CD4-positive, alpha-beta memory T cell (primary cell): ENCODE measurements around the gene MGAT4A. TPM values are rescaled to one million over a fixed set of nuclear protein-coding genes. Genes with fewer than 3 reads are reported as not detected.

Source experiments
- CTCF ChIA-PET: fragments of 350-600 bp; sonication (Branson Sonifier 250); formaldehyde crosslinking; loops from one replicate; lab custom pipeline; 2021; ENCODE audit warnings: inconsistent platforms; ENCODE audit not compliant: partially characterized antibody; lab: Charles Lee
- POLR2A ChIA-PET: fragments of 350-600 bp; sonication (Branson Sonifier 250); formaldehyde crosslinking; loops from one replicate; lab custom pipeline; 2021; ENCODE audit not compliant: partially characterized antibody; lab: Charles Lee
- DNase-seq, 5 donors: peaks; one replicate each; pipeline versions ENCODE4 v3.0.0 to v3.0.0-alpha.2; 2020 to 2022; ENCODE audit warnings: mixed read lengths in 1 of 5
- H3K27ac ChIP-seq: one replicate; pipeline ENCODE4 v1.7.0; 2013; ENCODE audit warnings: low read depth, low read length
- H3K27me3 ChIP-seq: 2 replicates; pipeline ENCODE4 v1.7.0; 2013; ENCODE audit warnings: mild to moderate bottlenecking, low read length, moderate library complexity; ENCODE audit not compliant: insufficient read depth
- H3K36me3 ChIP-seq: 2 replicates; pipeline ENCODE4 v1.7.0; 2013; ENCODE audit warnings: mild to moderate bottlenecking, low read length, moderate library complexity; ENCODE audit not compliant: insufficient read depth
- H3K4me1 ChIP-seq: 2 replicates; pipeline ENCODE4 v1.7.0; 2013; ENCODE audit warnings: mild to moderate bottlenecking, low read length, moderate library complexity; ENCODE audit not compliant: insufficient read depth
- H3K4me3 ChIP-seq, 2 donors: one replicate each; pipeline ENCODE4 v1.7.0; 2013; ENCODE audit warnings: low read length in 2 of 2, mild to moderate bottlenecking in 1 of 2
- H3K9me3 ChIP-seq, 2 donors: one replicate each; pipeline ENCODE4 v1.7.0; 2013; ENCODE audit warnings: low read length in 2 of 2, control low read depth in 1 of 2; ENCODE audit not compliant: control insufficient read depth in 1 of 2
- H3K27ac Mint-ChIP-seq, 7 donors: one replicate each; pipeline ENCODE4 v1.8.0; 2020 to 2021; ENCODE audit warnings: mixed read lengths in 7 of 7, mild to moderate bottlenecking in 6 of 7, inconsistent platforms in 3 of 7, moderate library complexity in 3 of 7
- H3K27me3 Mint-ChIP-seq, 2 donors: one replicate each; pipeline ENCODE4 v1.8.0; 2020 to 2021; ENCODE audit warnings: mixed read lengths in 2 of 2
- H3K36me3 Mint-ChIP-seq, 2 donors: one replicate each; pipeline ENCODE4 v1.8.0; 2020 to 2021; ENCODE audit warnings: mixed read lengths in 2 of 2, inconsistent platforms in 1 of 2, mild to moderate bottlenecking in 1 of 2
- H3K4me1 Mint-ChIP-seq, 4 donors: one replicate each; pipeline ENCODE4 v1.8.0; 2020 to 2021; ENCODE audit warnings: mixed read lengths in 4 of 4, mild to moderate bottlenecking in 1 of 4
- H3K4me3 Mint-ChIP-seq, 8 donors: one replicate each; pipeline ENCODE4 v1.8.0; 2020 to 2021; ENCODE audit warnings: mixed read lengths in 8 of 8, mild to moderate bottlenecking in 7 of 8, moderate library complexity in 6 of 8, inconsistent platforms in 3 of 8
- H3K9me3 Mint-ChIP-seq, 8 donors: one replicate each; pipeline ENCODE4 v1.8.0; 2020 to 2021; ENCODE audit warnings: mixed read lengths in 8 of 8, mild to moderate bottlenecking in 5 of 8, inconsistent platforms in 3 of 8, moderate library complexity in 1 of 8
- intact Hi-C: fragments of 100-400 bp; cut with micrococcal nuclease; formaldehyde crosslinking; loops from one replicate; pipeline ENCODE4 v1.15.1; 2023
- polyA plus RNA-seq, 2 donors: library from polyadenylated mRNA; unstranded; fragments of 300-500 nt; fragmentation: Illumina TruSeq; gene quantifications; one replicate each; pipeline ENCODE4 v1.2.3, GENCODE V29; 2021
- total RNA-seq, 2 experiments: library from RNA; stranded (reverse); gene quantifications; one replicate each; pipeline ENCODE4 v1.2.3, GENCODE V29; 2021

Gene MGAT4A
- total and polyA plus RNA-seq, 4 experiments from 2014 or later = 223 to 336 (median 263) TPM

DNA sequence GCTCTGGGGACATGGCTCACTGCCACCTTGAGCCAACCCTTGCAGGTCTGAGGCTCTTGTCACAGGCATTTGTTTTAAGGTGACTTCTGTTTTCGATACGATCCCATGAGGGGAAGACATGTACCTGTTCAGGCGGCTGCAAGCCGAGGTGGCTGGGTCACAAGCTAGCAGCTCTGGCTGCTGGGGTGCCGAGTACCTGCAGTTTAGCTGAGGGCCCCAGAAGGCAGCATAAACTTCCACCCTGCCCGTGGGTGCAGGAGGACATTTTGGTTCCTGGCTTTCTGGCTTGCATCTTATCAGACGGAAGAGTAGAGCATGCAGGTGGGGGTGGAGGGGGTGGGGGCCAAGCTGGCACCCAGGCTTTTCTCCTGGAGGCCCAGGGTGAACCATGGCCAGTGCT, 151.0 kb downstream of the MGAT4A start:
- CTCF ChIA-PET = interaction anchor here (1.3 to 1.8 kb wide), 3 partner anchors 11 to 167 kb away, joined by 3 to 7 read pairs (median 4); no protein-coding TSS in a partner anchor
- no peak overlapping the region for H3K27ac ChIP-seq
- no peak overlapping the region for H3K4me3 Mint-ChIP-seq
- H3K9me3 Mint-ChIP-seq = no peaks in the 10 kb centered on the region
- POLR2A ChIA-PET = no interaction called here
- H3K27me3 Mint-ChIP-seq = no peaks in the 10 kb centered on the region
- DNase-seq = no peak
- no peaks in the 10 kb centered on the region for H3K27me3 ChIP-seq
- peaks cover 88% of the 10 kb centered on the region for H3K36me3 ChIP-seq
- H3K4me1 Mint-ChIP-seq = peaks cover 0 to 3% (median under 1%) of the 10 kb centered on the region in 4 donors
- peaks cover 62 to 81% of the 10 kb centered on the region in 2 donors for H3K36me3 Mint-ChIP-seq
- H3K4me3 ChIP-seq = no peak overlapping the region
- H3K27ac Mint-ChIP-seq = no peak overlapping the region
- intact Hi-C loops = no loop called here
- no peaks in the 10 kb centered on the region for H3K9me3 ChIP-seq
- no peaks in the 10 kb centered on the region for H3K4me1 ChIP-seq

DNA sequence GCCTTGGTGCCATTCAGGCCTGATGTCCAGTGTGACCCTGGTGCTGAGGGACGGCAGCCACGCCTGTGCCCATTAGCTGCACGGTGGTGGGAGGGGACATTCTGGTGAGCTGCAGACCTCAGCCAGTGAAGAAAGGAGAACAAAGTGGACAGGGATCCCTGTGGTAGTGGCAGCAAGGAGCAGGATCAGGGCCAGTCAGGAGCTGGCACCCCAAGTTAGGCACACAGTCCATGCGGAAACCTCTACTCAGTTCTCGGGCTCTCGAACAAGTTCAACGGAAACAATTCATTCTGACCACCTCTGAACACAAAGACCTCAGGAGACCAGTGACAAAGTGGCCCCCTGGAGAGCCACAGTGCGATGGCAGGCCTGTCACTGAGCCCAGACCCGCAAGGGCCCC, 152.7 kb downstream of the MGAT4A start:
- no peak for DNase-seq
- Mint-ChIP-seq H3K4me3 (no peak overlapping the region), H3K9me3 (no peaks in the 10 kb centered on the region), H3K27me3 (no peaks in the 10 kb centered on the region), H3K4me1 (peaks cover 0 to 2% (median under 1%) of the 10 kb centered on the region in 4 donors), H3K36me3 (peaks cover 54 to 82% of the 10 kb centered on the region in 2 donors), H3K27ac (no peak overlapping the region)
- H3K36me3 ChIP-seq = peaks cover 86% of the 10 kb centered on the region
- H3K27ac ChIP-seq = no peak overlapping the region
- no peak overlapping the region for H3K4me3 ChIP-seq
- POLR2A ChIA-PET = no interaction called here
- H3K9me3 ChIP-seq = no peaks in the 10 kb centered on the region
- H3K27me3 ChIP-seq = no peaks in the 10 kb centered on the region
- CTCF ChIA-PET = interaction anchor here (1.3 kb wide), 1 partner anchor 71 kb away, joined by 3 read pairs; no protein-coding TSS in a partner anchor
- intact Hi-C loops = no loop called here
- no peaks in the 10 kb centered on the region for H3K4me1 ChIP-seq

DNA sequence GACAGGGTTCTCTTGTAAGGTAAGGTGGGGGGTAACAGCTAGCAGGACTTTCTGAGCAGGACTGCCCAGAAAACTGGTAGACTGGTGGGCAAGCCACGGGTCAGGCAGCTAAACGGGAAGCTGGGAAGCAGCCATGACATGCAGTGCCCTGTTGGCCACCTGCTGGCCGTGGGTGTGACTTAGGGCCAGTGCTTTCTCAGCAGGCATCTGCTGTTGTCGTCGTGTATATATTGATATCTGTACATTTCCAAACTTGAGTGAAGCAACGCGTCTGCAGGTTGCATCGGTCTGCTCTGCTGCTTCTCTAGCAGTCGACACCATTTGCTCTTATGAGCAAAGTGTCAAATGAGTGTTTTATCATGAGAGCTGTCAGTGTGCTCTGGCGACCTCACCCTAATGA, 153.6 kb downstream of the MGAT4A start:
- Mint-ChIP-seq H3K27me3 (no peaks in the 10 kb centered on the region), H3K27ac (peak overlapping the region in 4 of 7 donors; percentile 11 to 46 (median 30)), H3K4me1 (peaks cover 0 to 1% (median 0%) of the 10 kb centered on the region in 4 donors), H3K9me3 (no peaks in the 10 kb centered on the region), H3K36me3 (peaks cover 56 to 84% of the 10 kb centered on the region in 2 donors), H3K4me3 (no peak overlapping the region)
- intact Hi-C loops = no loop called here
- CTCF ChIA-PET = interaction anchor here (1.3 kb wide), 1 partner anchor 72 kb away, joined by 3 read pairs; no protein-coding TSS in a partner anchor
- DNase-seq = no peak
- POLR2A ChIA-PET = no interaction called here
- no peaks in the 10 kb centered on the region for H3K9me3 ChIP-seq
- no peak overlapping the region for H3K27ac ChIP-seq
- H3K36me3 ChIP-seq = peaks cover 88% of the 10 kb centered on the region
- no peaks in the 10 kb centered on the region for H3K4me1 ChIP-seq
- no peak overlapping the region for H3K4me3 ChIP-seq
- H3K27me3 ChIP-seq = no peaks in the 10 kb centered on the region

DNA sequence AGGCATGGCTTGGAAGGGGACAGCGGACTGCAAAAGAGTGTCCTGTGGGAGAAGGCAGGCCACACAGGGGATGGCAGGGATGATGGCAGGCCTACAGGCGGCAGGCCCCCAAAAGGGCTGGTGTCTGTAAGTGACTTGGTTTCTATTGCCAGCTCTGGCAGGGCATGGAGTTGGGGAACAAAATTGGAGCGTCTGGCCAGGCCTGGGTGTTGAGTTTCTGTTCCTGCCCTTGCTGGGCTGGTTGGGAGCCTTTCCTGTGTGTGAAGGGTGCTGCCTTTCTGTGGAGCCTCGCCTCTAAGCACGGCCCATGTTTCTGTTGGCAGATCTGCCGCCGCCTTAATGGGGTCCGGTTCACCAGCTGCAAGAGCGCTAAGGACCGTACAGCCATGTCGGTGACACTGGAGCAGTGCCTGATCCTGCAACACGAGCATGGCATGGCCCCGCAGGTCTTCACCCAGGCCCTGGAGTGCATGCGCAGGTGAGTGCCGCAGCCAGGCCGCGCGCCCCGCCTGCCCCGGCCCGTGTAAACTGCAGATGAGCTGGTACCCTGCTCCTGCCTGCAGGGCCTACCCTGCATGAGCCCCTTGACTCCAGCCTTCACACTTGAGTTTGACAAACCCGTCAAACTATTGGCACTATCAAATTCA, 154.1 kb downstream of the MGAT4A start:
- no peak overlapping the region for H3K4me3 ChIP-seq
- Mint-ChIP-seq H3K27ac (peak overlapping the region in 2 of 7 donors; percentile 29 to 70), H3K4me1 (peaks cover 0 to 1% (median 0%) of the 10 kb centered on the region in 4 donors), H3K4me3 (no peak overlapping the region), H3K27me3 (no peaks in the 10 kb centered on the region), H3K9me3 (no peaks in the 10 kb centered on the region), H3K36me3 (peaks cover 55 to 83% of the 10 kb centered on the region in 2 donors)
- DNase-seq = no peak
- H3K9me3 ChIP-seq = no peaks in the 10 kb centered on the region
- ChIA-PET CTCF (no interaction called here), POLR2A (no interaction called here)
- peaks cover 88% of the 10 kb centered on the region for H3K36me3 ChIP-seq
- intact Hi-C loops = no loop called here
- no peak overlapping the region for H3K27ac ChIP-seq
- no peaks in the 10 kb centered on the region for H3K4me1 ChIP-seq
- H3K27me3 ChIP-seq = no peaks in the 10 kb centered on the region

DNA sequence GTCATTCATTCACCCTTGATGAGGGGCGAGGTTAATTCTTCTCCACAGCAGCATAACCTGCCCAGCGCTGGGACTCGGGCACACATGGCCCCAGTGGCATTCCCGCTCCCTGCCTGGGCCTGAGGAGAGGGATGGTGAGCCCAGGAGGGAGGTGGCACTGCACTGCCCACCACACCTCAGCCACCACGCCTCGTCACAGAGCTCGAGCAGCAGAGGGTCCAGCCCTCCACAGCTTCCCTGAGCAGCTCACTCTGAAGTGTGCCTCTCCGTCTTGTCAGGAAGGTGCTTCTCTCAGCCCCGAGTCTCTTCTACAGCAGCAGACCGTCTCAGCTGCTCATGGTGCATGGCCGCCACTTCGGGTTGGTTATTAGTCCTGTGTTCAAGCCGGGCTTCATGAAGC, 157.5 kb downstream of the MGAT4A start:
- H3K4me3 ChIP-seq = no peak overlapping the region
- no peak for DNase-seq
- H3K36me3 Mint-ChIP-seq = peaks cover 64 to 84% of the 10 kb centered on the region in 2 donors
- peak overlapping the region in 2 of 7 donors; percentile 1 to 70 for H3K27ac Mint-ChIP-seq
- H3K36me3 ChIP-seq = peaks cover 95% of the 10 kb centered on the region
- POLR2A ChIA-PET = interaction anchor here (0.9 kb wide), 1 partner anchor 264 kb away, joined by 3 read pairs; no protein-coding TSS in a partner anchor
- H3K4me1 Mint-ChIP-seq = peaks cover 0 to 1% (median 0%) of the 10 kb centered on the region in 4 donors
- no peaks in the 10 kb centered on the region for H3K9me3 ChIP-seq
- H3K27me3 Mint-ChIP-seq = no peaks in the 10 kb centered on the region
- no peaks in the 10 kb centered on the region for H3K9me3 Mint-ChIP-seq
- CTCF ChIA-PET = interaction anchor here (1.4 kb wide), 1 partner anchor 11 kb away, joined by 3 read pairs; no protein-coding TSS in a partner anchor
- H3K4me3 Mint-ChIP-seq = no peak overlapping the region
- no peaks in the 10 kb centered on the region for H3K4me1 ChIP-seq
- no peaks in the 10 kb centered on the region for H3K27me3 ChIP-seq
- intact Hi-C loops = no loop called here
- no peak overlapping the region for H3K27ac ChIP-seq

DNA sequence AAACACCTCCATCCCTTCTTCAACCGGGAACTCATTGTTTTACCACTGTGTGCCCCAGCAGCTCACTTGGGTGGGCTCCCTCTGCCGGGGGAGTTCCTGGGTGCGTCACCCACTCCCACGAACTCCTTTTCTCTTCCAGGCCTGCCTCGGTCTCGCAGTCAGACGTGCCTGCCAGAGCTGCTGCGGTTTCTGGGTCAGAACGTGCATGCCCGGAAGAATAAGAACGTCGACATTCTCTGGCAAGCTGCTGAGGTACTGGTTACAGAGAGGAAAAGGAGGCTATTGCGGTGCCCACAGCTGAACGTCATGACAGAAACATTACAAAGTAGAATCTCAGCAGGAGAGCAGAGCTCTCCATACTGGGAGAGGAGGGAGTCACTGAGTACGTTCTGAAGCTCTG, 158.3 kb downstream of the MGAT4A start:
- intact Hi-C loops = no loop called here
- H3K9me3 Mint-ChIP-seq = no peaks in the 10 kb centered on the region
- H3K27me3 Mint-ChIP-seq = no peaks in the 10 kb centered on the region
- Histone ChIP-seq H3K4me1 (no peaks in the 10 kb centered on the region), H3K27me3 (no peaks in the 10 kb centered on the region), H3K9me3 (no peaks in the 10 kb centered on the region), H3K36me3 (peaks cover 95% of the 10 kb centered on the region), H3K27ac (no peak overlapping the region), H3K4me3 (no peak overlapping the region)
- H3K36me3 Mint-ChIP-seq = peaks cover 61 to 84% of the 10 kb centered on the region in 2 donors
- no peaks in the 10 kb centered on the region for H3K4me1 Mint-ChIP-seq
- POLR2A ChIA-PET = interaction anchor here (0.9 kb wide), 1 partner anchor 265 kb away, joined by 3 read pairs; no protein-coding TSS in a partner anchor
- DNase-seq = no peak
- H3K4me3 Mint-ChIP-seq = no peak overlapping the region
- H3K27ac Mint-ChIP-seq = no peak overlapping the region
- CTCF ChIA-PET = interaction anchor here (1.4 kb wide), 1 partner anchor 10 kb away, joined by 3 read pairs; no protein-coding TSS in a partner anchor

- no peak for DNase-seq
- Mint-ChIP-seq H3K27me3 (no peaks in the 10 kb centered on the region), H3K27ac (no peak overlapping the region), H3K9me3 (no peaks in the 10 kb centered on the region), H3K36me3 (peaks cover 57 to 83% of the 10 kb centered on the region in 2 donors), H3K4me3 (no peak overlapping the region), H3K4me1 (no peaks in the 10 kb centered on the region)
- Histone ChIP-seq H3K27ac (no peak overlapping the region), H3K27me3 (no peaks in the 10 kb centered on the region), H3K4me1 (no peaks in the 10 kb centered on the region), H3K9me3 (no peaks in the 10 kb centered on the region), H3K36me3 (peaks cover 95% of the 10 kb centered on the region), H3K4me3 (no peak overlapping the region)
- intact Hi-C loops = no loop called here
- POLR2A ChIA-PET = no interaction called here
- CTCF ChIA-PET = no interaction called here
These were observed 158.7 kb downstream of the MGAT4A start for GRCh38 chr2:98572211-98572610.
